T47D (cell line): ENCODE measurements around the gene SH3PXD2A.
A peak's percentile ranks its signal among the peaks of the same experiment; 100 is the strongest.

Experiments used
- DNase-seq, 2 experiments: peaks; one replicate each; pipeline versions ENCODE4 v3.0.0 to v3.0.0-alpha.2; 2011 to 2012; ENCODE audit warnings: low read depth in 1 of 2, low spot score in 1 of 2
- JUND ChIP-seq: IDR thresholded peaks from 2 replicates; pipeline ENCODE4 v1.6.1; 2012; ENCODE audit warnings: low read depth
- in situ Hi-C: cut with HindIII; loops from 2 replicates; pipeline ENCODE4 v1.10.0; 2016; ENCODE audit warnings: low sequenced_read_pairs, low pct_unique_long_range_greater_than_20kb

SH3PXD2A gene

GRCh38 chr10:103726637-103727036, 128.7 kb downstream of the SH3PXD2A start:
- no peak for TF ChIP-seq JUND
- in situ Hi-C loops: no loop called here
- no peak for DNase-seq

DNA sequence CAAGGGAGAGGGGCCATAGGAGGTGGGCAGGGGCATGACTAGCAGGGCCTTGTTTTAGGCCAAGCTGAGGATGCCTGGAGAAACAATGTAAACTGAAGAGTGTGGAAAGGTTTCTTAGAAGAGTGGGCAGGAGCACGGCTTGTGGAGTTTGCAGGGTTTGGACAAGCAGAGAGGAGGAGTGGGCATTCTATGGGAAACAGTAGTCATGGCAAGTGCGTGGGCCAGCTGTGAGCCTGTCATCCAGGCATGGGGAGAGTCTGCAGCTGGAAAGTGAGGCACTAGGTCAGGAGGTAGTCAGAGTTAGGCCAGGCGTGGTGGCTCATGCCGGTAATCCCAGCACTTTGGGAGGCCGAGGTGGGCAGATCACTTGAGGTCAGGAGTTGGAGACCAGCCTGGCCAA, 130.1 kb downstream of the SH3PXD2A start:
- DNase-seq: no peak
- TF ChIP-seq JUND: no peak
- in situ Hi-C loops: no loop called here

DNA sequence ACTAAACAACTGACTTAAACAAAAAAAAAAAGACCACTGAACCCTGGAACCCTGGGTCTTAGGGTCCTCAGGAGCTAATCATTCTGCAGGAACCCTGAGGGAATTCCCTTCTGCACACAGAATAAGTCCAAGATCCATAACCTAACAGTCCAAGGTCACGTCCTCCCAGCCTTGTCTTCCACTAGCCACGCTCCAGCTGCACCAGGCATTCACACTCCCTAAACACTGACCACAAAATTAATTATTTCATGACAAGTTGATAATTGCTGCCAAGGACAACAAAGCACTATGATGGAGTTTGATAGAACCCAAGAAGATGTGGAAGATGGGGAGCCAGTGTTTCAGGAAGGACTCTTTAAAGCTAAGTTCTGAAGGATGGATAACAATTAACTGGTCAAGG, 130.6 kb downstream of the SH3PXD2A start:
- no peak for TF ChIP-seq JUND

DNA sequence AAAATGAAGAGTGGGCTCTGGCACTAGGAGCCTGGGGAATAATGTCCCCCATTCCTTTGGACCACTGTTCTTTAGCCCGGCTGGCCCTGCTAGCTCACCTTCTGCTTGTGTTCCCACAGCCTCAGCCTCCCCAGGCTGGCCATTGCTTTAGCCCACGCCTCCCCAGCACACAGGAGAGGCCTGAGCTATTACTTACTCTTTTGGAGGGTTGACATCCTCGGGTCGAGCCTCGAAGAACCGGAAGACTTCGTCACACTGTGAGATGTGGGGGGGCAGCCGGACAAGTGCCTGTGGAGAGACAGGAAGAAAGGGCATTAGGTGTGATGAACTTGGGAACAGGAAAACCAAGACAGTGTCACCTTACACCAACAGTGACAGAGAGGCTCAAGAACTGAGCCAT, 131.3 kb downstream of the SH3PXD2A start:
- in situ Hi-C loops: no loop called here

More for the DNA sequence above, 130.6 kb downstream of the SH3PXD2A start:
- in situ Hi-C loops: no loop called here
- no peak for DNase-seq

DNA sequence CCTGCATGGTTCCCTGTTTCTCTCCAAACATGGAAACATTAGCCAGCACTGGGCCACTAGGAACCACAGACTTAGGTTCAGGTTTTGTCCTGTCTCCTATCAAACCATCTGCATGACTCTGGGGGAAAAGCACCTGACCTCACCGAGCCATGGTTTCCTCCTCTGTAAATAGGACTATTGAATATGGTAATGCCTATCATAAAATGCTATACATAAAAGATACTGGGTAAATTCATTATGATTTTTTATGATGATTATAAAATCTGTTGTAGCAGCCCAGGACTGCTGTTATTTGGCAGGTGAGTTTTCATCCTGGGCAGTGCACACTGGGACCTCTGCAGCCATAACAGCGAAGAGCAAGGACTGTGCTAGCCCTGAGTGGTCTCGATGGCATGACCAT, 131.8 kb downstream of the SH3PXD2A start:
- in situ Hi-C loops: no loop called here

More for the DNA sequence above, 131.3 kb downstream of the SH3PXD2A start:
- no peak for DNase-seq
- no peak for TF ChIP-seq JUND

GRCh38 chr10:103722632-103723031, 132.7 kb downstream of the SH3PXD2A start:
- in situ Hi-C loops: no loop called here
- DNase-seq: no peak
- TF ChIP-seq JUND: no peak

More for the DNA sequence above, 131.8 kb downstream of the SH3PXD2A start:
- DNase-seq: no peak
- no peak for TF ChIP-seq JUND

GRCh38 chr10:103720964-103721335, 134.4 kb downstream of the SH3PXD2A start:
- DNase-seq: no peak
- no peak for TF ChIP-seq JUND
- in situ Hi-C loops: no loop called here

- DNase-seq: no peak
- TF ChIP-seq JUND: no peak
- in situ Hi-C loops: no loop called here
These were observed 134.9 kb downstream of the SH3PXD2A start for GRCh38 chr10:103720328-103720963.

GRCh38 chr10:103719036-103719435, 136.3 kb downstream of the SH3PXD2A start:
- no peak for DNase-seq
- no peak for TF ChIP-seq JUND
- in situ Hi-C loops: no loop called here

DNA sequence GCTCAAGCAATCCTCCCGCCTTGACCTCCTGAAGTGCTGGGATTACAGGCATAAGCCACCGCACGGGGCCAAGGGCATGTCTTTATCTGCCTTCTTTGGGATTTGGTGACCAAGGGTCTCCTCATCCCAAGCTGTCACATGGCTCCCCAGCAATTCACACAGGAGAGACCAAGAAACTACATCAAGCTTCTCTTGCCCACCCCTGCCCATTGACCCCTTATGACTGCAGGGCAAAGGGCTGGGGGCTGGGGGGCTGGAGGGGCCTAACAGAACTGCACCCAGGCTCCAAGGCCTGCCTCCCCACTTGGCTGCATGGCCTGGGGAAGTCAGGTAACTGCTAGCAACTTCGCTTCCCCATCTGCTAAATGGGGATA, 137.1 kb downstream of the SH3PXD2A start:
- DNase-seq: no peak
- no peak for TF ChIP-seq JUND
- in situ Hi-C loops: no loop called here

DNA sequence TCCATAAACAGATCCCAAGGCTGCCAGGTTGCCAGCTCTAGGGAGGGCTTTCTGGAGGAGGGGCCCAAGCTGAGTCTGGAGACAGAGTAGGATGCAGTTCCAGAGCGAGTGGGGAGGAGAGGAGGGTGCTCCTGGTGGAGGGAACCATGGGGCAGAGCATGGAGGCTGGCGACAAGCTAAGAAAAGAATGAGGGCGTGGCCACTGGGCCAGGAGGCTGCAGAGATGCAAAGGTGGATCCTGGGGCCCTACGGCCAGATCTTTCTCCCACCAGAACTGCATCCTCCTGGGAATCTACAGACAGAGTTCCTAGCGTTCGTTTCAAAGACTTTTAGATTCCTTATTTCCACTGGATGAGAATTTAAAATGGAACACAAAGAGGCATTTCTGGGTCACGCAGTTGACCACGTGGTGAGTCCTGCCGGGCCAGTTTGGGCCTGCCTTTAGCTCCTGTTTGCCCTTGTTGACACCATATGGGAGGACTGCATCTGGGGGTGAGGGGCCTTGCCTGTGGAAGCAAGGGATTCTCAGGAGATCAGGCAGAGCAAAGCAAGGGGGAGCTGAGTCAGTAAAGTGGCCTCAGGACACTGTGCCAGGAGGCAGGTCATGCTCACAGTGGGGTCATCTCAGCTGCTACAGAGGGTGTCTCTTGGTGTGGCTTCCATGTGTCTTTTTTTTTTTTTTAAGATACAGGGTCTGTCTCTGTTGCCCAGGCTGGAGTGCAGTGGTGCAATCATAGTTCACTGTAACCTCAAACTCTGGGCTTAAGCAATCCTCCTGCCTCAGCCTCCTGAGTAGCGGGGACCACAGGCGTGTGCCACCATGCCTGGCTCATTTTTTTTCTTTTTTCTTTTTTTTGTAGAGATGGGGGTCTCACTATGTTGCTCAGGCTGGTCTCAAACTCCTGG, 137.8 kb downstream of the SH3PXD2A start:
- DNase-seq: peak in 1 of 2 experiments; percentile 46
- in situ Hi-C loops: no loop called here
- TF ChIP-seq JUND: no peak

- no peak for TF ChIP-seq JUND
- peak; percentile 63 to 90 for DNase-seq
- in situ Hi-C loops: no loop called here
These were observed 138.9 kb downstream of the SH3PXD2A start for GRCh38 chr10:103716206-103717160.

DNA sequence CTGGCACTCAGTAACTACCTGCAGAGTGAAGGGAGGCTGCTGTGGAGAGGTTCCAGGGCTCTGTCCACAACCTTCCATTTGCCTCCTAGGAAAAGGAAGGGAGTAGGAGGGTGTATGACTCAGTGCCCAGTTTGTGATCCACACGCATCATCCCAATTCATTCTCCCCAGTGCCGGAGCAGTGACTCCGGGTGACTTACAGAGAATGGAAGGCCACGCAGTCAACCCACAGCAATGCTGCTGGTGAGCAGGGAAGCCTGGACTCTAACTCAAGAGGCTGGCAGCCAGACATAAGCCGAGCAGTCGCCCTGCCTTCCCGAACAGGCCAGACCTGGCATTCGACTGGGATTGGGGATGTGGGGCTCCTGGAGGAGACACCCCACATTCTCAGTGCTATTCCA, 139.9 kb downstream of the SH3PXD2A start:
- DNase-seq: no peak
- no peak for TF ChIP-seq JUND
- in situ Hi-C loops: no loop called here
